Ovary (tissue), 9 donors: ENCODE results near the gene PHACTR3. TPM values are rescaled to one million over a fixed set of nuclear protein-coding genes. Genes with fewer than 3 reads are reported as not detected.

Experiments used
- DNase-seq, 5 donors: peaks; one replicate each; pipeline ENCODE4 v3.0.0-alpha.2; 2019 to 2020
- H3K27ac ChIP-seq, 2 donors: fragments of 200-600 bp; one replicate each; pipeline versions ENCODE4 v1.5.1 to v1.8.0; 2019 to 2022
- H3K27me3 ChIP-seq: fragments of 200-600 bp; one replicate; pipeline ENCODE4 v1.8.0; 2022
- H3K36me3 ChIP-seq: fragments of 200-600 bp; sonication (generic); one replicate; pipeline ENCODE4 v1.5.1; 2019
- H3K4me1 ChIP-seq: one replicate; pipeline ENCODE4 v1.8.1; 2013; ENCODE audit warnings: mild to moderate bottlenecking, moderate library complexity; ENCODE audit not compliant: insufficient read depth
- H3K4me3 ChIP-seq: fragments of 200-600 bp; sonication (generic); one replicate; pipeline ENCODE4 v1.5.1; 2017
- H3K9me3 ChIP-seq, 2 donors: fragments of 200-600 bp in 1 of 2; sonication (generic) in 1 of 2; one replicate each; pipeline versions ENCODE4 v1.5.1 to v1.8.1; 2013 to 2019; ENCODE audit warnings: mild to moderate bottlenecking in 1 of 2, moderate library complexity in 1 of 2
- CTCF ChIP-seq, 3 donors: fragments of 450-650 bp in 2 of 3; fragments of 200-600 bp in 1 of 3; IDR thresholded peaks; one replicate each; pipeline versions ENCODE4 v1.5.1 to v1.8.0; 2016 to 2022; ENCODE audit warnings: antibody characterized with exemption in 3 of 3, mild to moderate bottlenecking in 1 of 3
- EP300 ChIP-seq: sonication (generic); formaldehyde crosslinking; IDR thresholded peaks from one replicate; pipeline ENCODE4 v1.6.1; 2017; ENCODE audit warnings: antibody characterized with exemption
- POLR2A ChIP-seq: fragments of 450-650 bp; IDR thresholded peaks from one replicate; pipeline ENCODE4 v1.6.1; 2017; ENCODE audit warnings: antibody characterized with exemption, mild to moderate bottlenecking, moderate library complexity
- WGBS, 3 donors: extraction: QIAGEN DNeasy Blood & Tissue Kit in 1 of 3; methylation state at CpG; one replicate each; pipeline versions ENCODE4 v1.1.5 to v1.1.7; 2013 to 2017; 5-methylcytosine and 5-hydroxymethylcytosine counted together
- intact Hi-C, 4 donors: fragments of 100-400 bp; cut with DNase I; formaldehyde crosslinking; loops; one replicate each; pipeline versions ENCODE4 v1.11.0 to v1.15.1; 2022 to 2023
- polyA plus RNA-seq, 2 donors: library from polyadenylated mRNA; stranded (reverse); fragments of 200-250 nt in 1 of 2; fragments of 350-450 nt in 1 of 2; fragmentation: Illumina TruSeq in 1 of 2; extraction: RNeasy Lipid Tissue Mini Kit (QIAGEN cat#74804) in 1 of 2; gene quantifications; one replicate each; pipeline ENCODE4 v1.2.3, GENCODE V29; 2013 to 2014
- total RNA-seq, 7 donors: library from RNA; depleted of rRNA in 2 of 7; stranded (reverse); fragments of >200 nt in 2 of 7; fragmentation: NEBNext Ultra II Directional in 3 of 7; extraction: Animal tissue kit (Norgen Biotek cat#: 25700) in 3 of 7; gene quantifications; one replicate each; pipeline versions ENCODE4 v1.1.0 to v1.2.4, GENCODE V29; 2016 to 2023
- donor health status: DM: no; HTN: no; CAD: no; lungs with moderate emphysema.
- donor health status: DM: no; HTN: no; CAD: no.
- donor health status: Bipolar disorder and iron deficiency.
- donor health status: DM: yes; HTN: yes; CAD: no.
- donor health status: DM: no; HTN: no; CAD: no.
- donor health status: DM: yes; HTN: yes; CAD: no.

PHACTR3 gene
- total and polyA plus RNA-seq, 9 donors: 5.7 to 19.0 (median 9.1) TPM

DNA sequence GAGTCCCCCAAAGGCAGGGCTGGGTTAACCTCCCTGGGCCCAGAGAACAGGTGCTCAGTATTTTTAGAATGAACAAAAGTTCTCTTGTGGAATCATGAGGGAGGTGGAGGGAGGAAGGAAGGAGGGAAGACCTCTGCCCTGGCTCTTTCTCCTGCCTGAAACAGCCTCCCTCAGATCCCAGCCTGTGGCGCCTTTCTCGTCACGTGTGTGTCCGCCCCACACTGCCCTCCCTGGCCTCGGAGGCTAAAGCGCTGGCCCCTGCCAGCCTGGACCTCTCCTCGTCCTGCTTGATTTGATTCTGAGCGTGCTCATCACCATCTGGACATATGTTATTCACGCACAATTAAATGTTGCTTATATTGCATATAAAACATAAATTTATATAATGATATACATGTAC, 40.9 kb downstream of the PHACTR3 start:
- Histone ChIP-seq H3K27ac (no peak overlapping the region), H3K4me3 (no peak overlapping the region), H3K9me3 (no peaks in the 10 kb centered on the region), H3K36me3 (no peaks in the 10 kb centered on the region), H3K27me3 (no peaks in the 10 kb centered on the region), H3K4me1 (peaks cover 4% of the 10 kb centered on the region)
- intact Hi-C loops: no loop called here
- 80 to 89% (median 85%) methylated on average over 9 of the region's 9 CpGs for whole genome bisulfite sequencing, 3 donors
- DNase-seq: no peak
- TF ChIP-seq EP300 (no peak), POLR2A (no peak), CTCF (IDR thresholded peaks at IDR 0.05) (no peak)

DNA sequence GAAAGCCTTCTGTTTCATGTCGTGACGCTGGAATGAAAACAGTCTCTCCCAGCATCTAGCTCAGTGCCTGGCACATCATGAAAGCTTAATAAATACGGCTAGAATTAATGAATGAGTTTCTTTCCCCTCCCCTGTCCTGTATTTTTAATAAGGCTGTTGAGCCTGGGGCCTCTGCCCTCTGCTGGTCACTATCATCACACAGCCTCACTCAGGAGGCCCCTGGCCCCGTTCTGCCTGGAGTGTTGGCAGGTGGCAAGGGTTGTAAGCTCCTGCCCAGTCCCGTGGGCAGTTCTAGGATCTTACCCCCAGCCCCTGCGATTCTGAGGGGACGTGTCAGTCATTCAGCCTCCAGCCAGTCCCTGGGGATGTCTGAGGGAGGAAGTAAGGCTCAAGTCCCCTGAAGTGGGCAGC, 41.4 kb downstream of the PHACTR3 start:
- no peak for DNase-seq
- no peak overlapping the region for H3K27ac ChIP-seq
- 65 to 79% (median 72%) methylated on average over 7 of the region's 7 CpGs for WGBS, 3 donors
- no peak overlapping the region for H3K4me3 ChIP-seq
- no peaks in the 10 kb centered on the region for H3K36me3 ChIP-seq
- no peaks in the 10 kb centered on the region for H3K9me3 ChIP-seq
- H3K4me1 ChIP-seq: peaks cover 4% of the 10 kb centered on the region
- intact Hi-C loops: no loop called here
- TF ChIP-seq EP300: no peak
- no peaks in the 10 kb centered on the region for H3K27me3 ChIP-seq

- no peak for DNase-seq
- Histone ChIP-seq H3K36me3 (no peaks in the 10 kb centered on the region), H3K9me3 (no peaks in the 10 kb centered on the region), H3K4me1 (peaks cover 4% of the 10 kb centered on the region), H3K27ac (no peak overlapping the region), H3K27me3 (no peaks in the 10 kb centered on the region), H3K4me3 (no peak overlapping the region)
- WGBS, 3 donors: 85 to 93% (median 90%) methylated on average over 3 of the region's 3 CpGs
- TF ChIP-seq POLR2A (no peak), CTCF (IDR thresholded peaks at IDR 0.05) (no peak), EP300 (no peak)
- intact Hi-C loops: no loop called here
Measured at GRCh38 chr20:59646487-59646886, 42.1 kb downstream of the PHACTR3 start.

GRCh38 chr20:59647271-59647670, 42.9 kb downstream of the PHACTR3 start:
- Histone ChIP-seq H3K27ac (no peak overlapping the region), H3K4me1 (peaks cover 4% of the 10 kb centered on the region), H3K36me3 (no peaks in the 10 kb centered on the region), H3K9me3 (no peaks in the 10 kb centered on the region), H3K27me3 (no peaks in the 10 kb centered on the region), H3K4me3 (no peak overlapping the region)
- TF ChIP-seq POLR2A (no peak), EP300 (no peak), CTCF (IDR thresholded peaks at IDR 0.05) (no peak)
- no peak for DNase-seq
- intact Hi-C loops: no loop called here

GRCh38 chr20:59648466-59649070, 44.2 kb downstream of the PHACTR3 start:
- TF ChIP-seq POLR2A (no peak), EP300 (no peak), CTCF (IDR thresholded peaks at IDR 0.05) (no peak)
- intact Hi-C loops: no loop called here
- Histone ChIP-seq H3K4me1 (peaks cover 4% of the 10 kb centered on the region), H3K27ac (no peak overlapping the region), H3K9me3 (no peaks in the 10 kb centered on the region), H3K27me3 (no peaks in the 10 kb centered on the region), H3K4me3 (no peak overlapping the region), H3K36me3 (no peaks in the 10 kb centered on the region)
- WGBS, 3 donors: 81 to 84% (median 83%) methylated on average over 7 of the region's 7 CpGs
- no peak for DNase-seq
